ENCODE measurements around the gene TFRC.
"Not testable (repeated sequence)": the region's sequence is repeated elsewhere in the genome, so short reads cannot be mapped to it uniquely, and the experiment has no call there.

The TFRC gene

DNA sequence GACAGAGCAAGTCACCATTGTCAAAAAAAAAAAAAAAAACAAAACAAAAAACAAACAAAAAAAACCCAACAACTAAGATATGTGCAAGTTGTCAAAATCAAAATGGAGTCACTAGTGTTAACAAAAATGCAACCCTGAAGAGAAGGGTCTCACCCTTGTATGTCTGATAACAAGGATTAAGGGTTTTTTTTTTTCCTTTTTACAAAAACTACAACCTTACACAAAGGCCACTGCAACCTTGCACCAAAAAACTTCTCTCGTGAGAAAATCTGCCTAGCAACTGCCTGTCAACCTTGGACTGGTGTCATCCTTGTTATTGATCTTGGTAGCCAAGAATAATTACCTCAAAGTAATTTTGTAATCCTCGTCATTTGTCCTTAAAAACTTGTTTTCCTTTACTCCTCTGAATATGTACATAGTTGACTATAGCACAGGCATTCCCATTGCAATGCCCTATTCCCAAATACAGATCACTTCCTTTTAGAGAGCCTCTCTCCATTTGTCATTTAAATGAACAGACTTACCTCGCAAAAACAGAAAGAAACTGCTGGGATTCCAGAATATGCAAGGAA, 24.0 kb downstream of the TFRC start:
- Histone ChIP-seq H3K27me3 (ENCODE audit: low read depth, low read length) (no peaks in the 10 kb centered on the region), H3K9me3 (ENCODE audit: control insufficient read depth in 1 of 2, low read length in 2 of 2) (no peaks in the 10 kb centered on the region), H3K27ac (ENCODE audit: low read length) (no peak overlapping the region), H3K4me1 (ENCODE audit: control insufficient read depth in 1 of 2, insufficient read depth in 2 of 2, low read length in 2 of 2) (no peaks in the 10 kb centered on the region), H3K36me3 (ENCODE audit: control insufficient read depth in 1 of 2, insufficient read depth in 2 of 2, low read length in 2 of 2) (peaks cover 57 to 88% of the 10 kb centered on the region in 2 donors), H3K4me3 (ENCODE audit: low read depth in 1 of 2, low read length in 2 of 2) (no peak overlapping the region)

DNA sequence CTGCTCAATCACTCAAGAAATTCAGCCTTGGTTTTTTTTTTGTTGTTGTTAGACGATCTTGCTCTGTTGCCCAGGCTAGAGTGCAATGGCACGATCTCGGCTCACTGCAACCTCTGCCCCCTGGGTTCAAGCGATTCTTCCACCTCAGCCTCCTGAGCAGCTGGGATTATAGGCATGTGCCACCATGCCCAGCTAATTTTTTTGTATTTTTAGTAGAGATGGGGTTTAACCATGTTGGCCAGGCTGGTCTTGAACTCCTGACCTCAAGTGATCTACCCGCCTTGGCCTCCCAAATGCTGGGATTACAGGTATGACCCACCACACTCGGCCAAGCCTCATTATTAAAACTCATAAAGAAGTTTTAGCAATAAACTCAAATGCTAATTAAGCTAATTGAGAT, 25.5 kb downstream of the TFRC start:
- not testable (repeated sequence) for H3K4me3 ChIP-seq (ENCODE audit: low read depth in 1 of 2, low read length in 2 of 2); H3K27me3 ChIP-seq (ENCODE audit: low read depth, low read length); H3K4me1 ChIP-seq (ENCODE audit: control insufficient read depth in 1 of 2, insufficient read depth in 2 of 2, low read length in 2 of 2); H3K27ac ChIP-seq (ENCODE audit: low read length); H3K9me3 ChIP-seq (ENCODE audit: control insufficient read depth in 1 of 2, low read length in 2 of 2)
- H3K36me3 ChIP-seq (ENCODE audit: control insufficient read depth in 1 of 2, insufficient read depth in 2 of 2, low read length in 2 of 2), result peaks cover 59 to 90% of the 10 kb centered on the region in 2 donors

DNA sequence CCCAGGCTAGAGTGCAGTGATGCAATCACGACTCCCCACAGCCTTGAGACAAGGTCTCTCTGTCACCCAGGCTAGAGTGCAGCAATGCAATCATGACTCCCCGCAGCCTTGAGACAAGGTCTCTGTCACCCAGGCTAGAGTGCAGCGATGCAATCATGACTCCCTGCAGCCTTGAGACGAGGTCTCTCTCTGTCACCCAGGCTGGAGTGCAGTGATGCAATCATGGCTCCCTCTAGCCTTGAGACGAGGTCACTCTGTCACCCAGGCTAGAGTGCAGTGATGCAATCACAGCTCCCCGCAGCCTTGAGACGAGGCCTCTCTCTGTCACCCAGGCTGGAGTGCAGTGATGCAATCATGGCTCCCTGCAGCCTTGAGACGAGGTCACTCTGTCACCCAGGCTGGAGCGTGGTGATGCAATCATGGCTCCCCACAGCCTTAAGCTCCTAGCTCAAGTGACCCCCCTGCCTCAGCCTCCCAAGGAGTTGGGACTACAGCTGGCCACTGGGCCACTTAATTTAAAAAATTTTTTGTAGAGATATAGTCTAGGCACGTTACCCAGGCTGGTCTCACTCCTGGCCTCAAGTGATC, 26.1 kb downstream of the TFRC start:
- H3K4me1 ChIP-seq (ENCODE audit: control insufficient read depth in 1 of 2, insufficient read depth in 2 of 2, low read length in 2 of 2), result no peaks in the 10 kb centered on the region
- no peaks in the 10 kb centered on the region for H3K9me3 ChIP-seq (ENCODE audit: control insufficient read depth in 1 of 2, low read length in 2 of 2)
- H3K27ac ChIP-seq (ENCODE audit: low read length), result no peak overlapping the region
- H3K36me3 ChIP-seq (ENCODE audit: control insufficient read depth in 1 of 2, insufficient read depth in 2 of 2, low read length in 2 of 2), result peaks cover 60 to 91% of the 10 kb centered on the region in 2 donors
- no peaks in the 10 kb centered on the region for H3K27me3 ChIP-seq (ENCODE audit: low read depth, low read length)
- no peak overlapping the region for H3K4me3 ChIP-seq (ENCODE audit: low read depth in 1 of 2, low read length in 2 of 2)

DNA sequence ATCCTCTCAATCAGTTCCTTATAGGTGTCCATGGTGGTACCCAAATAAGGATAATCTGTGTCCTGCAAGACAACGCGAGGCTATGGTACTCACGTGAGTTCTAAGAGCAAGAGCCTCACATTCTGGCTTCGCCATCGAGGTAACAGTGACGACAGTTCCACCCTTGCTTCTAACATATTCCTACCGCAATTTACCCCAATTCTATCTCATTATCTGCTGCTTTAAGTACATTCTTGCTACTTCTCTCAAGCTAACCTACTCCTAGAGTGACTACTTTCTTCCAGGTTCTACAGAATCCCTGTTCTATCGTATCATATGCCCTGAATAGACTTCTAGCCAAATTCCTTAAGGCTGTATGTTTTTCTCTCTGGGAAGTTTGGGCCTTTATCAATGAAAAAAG, 26.6 kb downstream of the TFRC start:
- H3K27me3 ChIP-seq (ENCODE audit: low read depth, low read length), result no peaks in the 10 kb centered on the region
- H3K4me3 ChIP-seq (ENCODE audit: low read depth in 1 of 2, low read length in 2 of 2), result no peak overlapping the region
- peaks cover 65 to 93% of the 10 kb centered on the region in 2 donors for H3K36me3 ChIP-seq (ENCODE audit: control insufficient read depth in 1 of 2, insufficient read depth in 2 of 2, low read length in 2 of 2)
- H3K27ac ChIP-seq (ENCODE audit: low read length), result no peak overlapping the region
- no peaks in the 10 kb centered on the region for H3K4me1 ChIP-seq (ENCODE audit: control insufficient read depth in 1 of 2, insufficient read depth in 2 of 2, low read length in 2 of 2)
- H3K9me3 ChIP-seq (ENCODE audit: control insufficient read depth in 1 of 2, low read length in 2 of 2), result no peaks in the 10 kb centered on the region

DNA sequence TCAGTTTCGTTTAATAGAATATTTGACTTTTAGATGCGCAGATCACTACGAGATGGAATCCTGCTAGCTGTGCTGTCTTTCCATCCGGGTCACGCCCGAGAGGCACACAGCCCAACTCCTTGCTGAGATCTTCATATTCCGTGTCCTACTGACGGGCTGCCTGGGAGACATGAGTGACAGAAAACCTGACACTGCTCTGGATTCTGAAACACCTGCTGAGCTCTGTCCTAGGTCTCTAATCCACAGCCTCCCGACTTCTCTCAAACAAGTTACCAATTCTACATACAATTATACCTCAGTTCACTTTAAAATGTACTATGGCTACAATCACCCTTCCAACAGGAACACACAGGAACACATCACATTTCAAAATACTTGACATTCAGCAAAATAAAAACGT, 27.2 kb downstream of the TFRC start:
- H3K27ac ChIP-seq (ENCODE audit: low read length), result no peak overlapping the region
- H3K9me3 ChIP-seq (ENCODE audit: control insufficient read depth in 1 of 2, low read length in 2 of 2), result no peaks in the 10 kb centered on the region
- H3K36me3 ChIP-seq (ENCODE audit: control insufficient read depth in 1 of 2, insufficient read depth in 2 of 2, low read length in 2 of 2), result peaks cover 71 to 93% of the 10 kb centered on the region in 2 donors
- H3K27me3 ChIP-seq (ENCODE audit: low read depth, low read length), result no peaks in the 10 kb centered on the region
- no peak overlapping the region for H3K4me3 ChIP-seq (ENCODE audit: low read depth in 1 of 2, low read length in 2 of 2)
- H3K4me1 ChIP-seq (ENCODE audit: control insufficient read depth in 1 of 2, insufficient read depth in 2 of 2, low read length in 2 of 2), result no peaks in the 10 kb centered on the region

DNA sequence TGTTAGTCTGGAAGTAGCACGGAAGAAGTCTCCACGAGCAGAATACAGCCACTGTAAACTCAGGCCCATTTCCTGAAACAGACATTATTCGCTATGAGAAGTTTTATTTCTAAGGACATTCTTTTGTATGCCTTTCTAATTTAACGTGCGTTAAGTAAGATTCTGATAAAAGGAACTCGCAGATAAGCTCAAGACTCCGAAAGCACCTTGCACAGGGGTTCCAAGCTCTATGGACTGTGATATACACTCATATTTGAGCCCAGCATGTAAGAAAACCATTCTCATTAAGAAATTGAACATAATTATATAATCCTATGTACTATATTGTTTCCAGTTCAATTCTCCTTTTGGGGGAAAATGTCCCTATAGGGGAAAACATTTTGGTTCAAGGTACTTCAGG, 28.4 kb downstream of the TFRC start:
- H3K9me3 ChIP-seq (ENCODE audit: control insufficient read depth in 1 of 2, low read length in 2 of 2), result no peaks in the 10 kb centered on the region
- H3K36me3 ChIP-seq (ENCODE audit: control insufficient read depth in 1 of 2, insufficient read depth in 2 of 2, low read length in 2 of 2), result peaks cover 78 to 97% of the 10 kb centered on the region in 2 donors
- no peak overlapping the region for H3K4me3 ChIP-seq (ENCODE audit: low read depth in 1 of 2, low read length in 2 of 2)
- no peaks in the 10 kb centered on the region for H3K4me1 ChIP-seq (ENCODE audit: control insufficient read depth in 1 of 2, insufficient read depth in 2 of 2, low read length in 2 of 2)
- H3K27me3 ChIP-seq (ENCODE audit: low read depth, low read length), result no peaks in the 10 kb centered on the region
- H3K27ac ChIP-seq (ENCODE audit: low read length), result no peak overlapping the region

DNA sequence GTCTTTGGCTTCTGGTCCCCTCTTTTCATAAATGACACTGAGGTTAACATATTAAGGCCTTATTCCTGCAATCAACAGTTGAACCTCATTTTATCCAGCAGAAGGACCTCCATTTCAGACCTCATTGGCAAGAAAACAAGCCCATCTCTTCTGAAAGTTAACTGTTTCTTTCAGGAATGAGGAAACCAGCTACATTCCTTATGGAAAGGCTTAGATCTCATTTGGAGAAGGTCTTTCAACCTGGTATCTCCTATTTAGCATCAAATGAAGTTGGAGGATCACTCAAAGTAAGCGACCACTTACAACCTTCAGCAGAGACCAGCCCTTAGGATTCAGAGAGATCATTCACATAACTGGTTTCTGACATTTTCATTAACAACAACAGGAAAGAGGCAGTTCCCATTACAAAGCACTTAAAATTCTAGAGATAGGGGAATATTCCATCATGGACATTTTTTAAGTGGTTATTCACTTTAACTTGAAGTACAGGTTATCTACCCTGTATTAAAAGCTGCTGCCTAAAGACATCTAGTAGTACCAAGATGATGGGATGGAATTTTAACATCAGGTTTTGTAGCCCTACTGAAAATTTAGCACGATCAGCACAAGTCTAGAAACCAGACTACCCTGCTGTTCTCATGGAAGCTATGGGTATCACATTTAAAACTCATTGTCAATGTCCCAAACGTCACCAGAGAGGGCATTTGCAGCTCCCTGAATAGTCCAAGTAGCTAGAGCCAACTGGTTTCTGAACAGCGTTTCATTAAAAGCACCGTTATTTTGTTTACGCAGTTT, 30.4 kb downstream of the TFRC start:
- Histone ChIP-seq H3K9me3 (ENCODE audit: control insufficient read depth in 1 of 2, low read length in 2 of 2) (no peaks in the 10 kb centered on the region), H3K4me3 (ENCODE audit: low read depth in 1 of 2, low read length in 2 of 2) (no peak overlapping the region), H3K4me1 (ENCODE audit: control insufficient read depth in 1 of 2, insufficient read depth in 2 of 2, low read length in 2 of 2) (no peaks in the 10 kb centered on the region), H3K27me3 (ENCODE audit: low read depth, low read length) (no peaks in the 10 kb centered on the region), H3K27ac (ENCODE audit: low read length) (no peak overlapping the region), H3K36me3 (ENCODE audit: control insufficient read depth in 1 of 2, insufficient read depth in 2 of 2, low read length in 2 of 2) (peaks cover 64 to 80% of the 10 kb centered on the region in 2 donors)

DNA sequence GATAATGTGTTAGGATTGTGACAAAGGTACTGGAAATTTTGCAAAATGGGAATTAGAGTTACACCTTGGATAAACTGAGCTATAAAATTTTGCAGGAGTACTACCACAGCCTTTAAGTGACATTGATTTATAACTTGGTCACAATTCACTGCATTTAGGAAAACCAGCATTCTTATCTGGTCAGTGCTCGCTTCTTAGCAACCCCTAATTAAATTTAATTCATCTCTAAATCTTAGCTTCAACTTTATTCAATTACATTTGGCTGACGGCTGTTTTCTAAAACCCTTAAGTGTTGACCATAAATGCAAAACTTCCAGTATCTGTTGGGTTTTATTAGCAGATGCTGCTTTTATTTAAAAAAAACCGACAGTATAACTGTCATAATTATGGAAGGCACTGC, 31.3 kb downstream of the TFRC start:
- Histone ChIP-seq H3K9me3 (ENCODE audit: control insufficient read depth in 1 of 2, low read length in 2 of 2) (no peaks in the 10 kb centered on the region), H3K27ac (ENCODE audit: low read length) (no peak overlapping the region), H3K36me3 (ENCODE audit: control insufficient read depth in 1 of 2, insufficient read depth in 2 of 2, low read length in 2 of 2) (peaks cover 57 to 72% of the 10 kb centered on the region in 2 donors), H3K4me1 (ENCODE audit: control insufficient read depth in 1 of 2, insufficient read depth in 2 of 2, low read length in 2 of 2) (no peaks in the 10 kb centered on the region), H3K27me3 (ENCODE audit: low read depth, low read length) (no peaks in the 10 kb centered on the region), H3K4me3 (ENCODE audit: low read depth in 1 of 2, low read length in 2 of 2) (no peak overlapping the region)

DNA sequence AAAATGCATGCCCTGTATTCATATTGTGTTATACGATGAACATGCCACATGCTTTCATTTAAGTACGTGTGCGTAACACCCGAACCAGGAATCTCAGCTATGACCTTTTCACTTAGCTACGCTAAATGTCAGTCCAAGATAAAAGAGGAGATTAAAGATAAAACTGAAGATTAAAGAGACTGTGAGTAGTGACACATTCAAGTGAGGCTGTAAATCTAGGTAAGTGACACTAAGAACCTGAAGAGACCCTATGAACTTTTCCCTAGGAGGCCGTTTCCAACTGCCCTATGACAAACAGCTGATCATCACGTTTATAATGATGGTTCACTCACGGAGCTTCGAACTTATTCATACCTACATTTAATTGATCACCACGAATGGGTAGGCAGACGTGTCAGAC, 32.2 kb downstream of the TFRC start:
- H3K27me3 ChIP-seq (ENCODE audit: low read depth, low read length), result no peaks in the 10 kb centered on the region
- no peak overlapping the region for H3K4me3 ChIP-seq (ENCODE audit: low read depth in 1 of 2, low read length in 2 of 2)
- no peaks in the 10 kb centered on the region for H3K9me3 ChIP-seq (ENCODE audit: control insufficient read depth in 1 of 2, low read length in 2 of 2)
- H3K27ac ChIP-seq (ENCODE audit: low read length), result no peak overlapping the region
- no peaks in the 10 kb centered on the region for H3K4me1 ChIP-seq (ENCODE audit: control insufficient read depth in 1 of 2, insufficient read depth in 2 of 2, low read length in 2 of 2)
- peaks cover 48 to 63% of the 10 kb centered on the region in 2 donors for H3K36me3 ChIP-seq (ENCODE audit: control insufficient read depth in 1 of 2, insufficient read depth in 2 of 2, low read length in 2 of 2)

DNA sequence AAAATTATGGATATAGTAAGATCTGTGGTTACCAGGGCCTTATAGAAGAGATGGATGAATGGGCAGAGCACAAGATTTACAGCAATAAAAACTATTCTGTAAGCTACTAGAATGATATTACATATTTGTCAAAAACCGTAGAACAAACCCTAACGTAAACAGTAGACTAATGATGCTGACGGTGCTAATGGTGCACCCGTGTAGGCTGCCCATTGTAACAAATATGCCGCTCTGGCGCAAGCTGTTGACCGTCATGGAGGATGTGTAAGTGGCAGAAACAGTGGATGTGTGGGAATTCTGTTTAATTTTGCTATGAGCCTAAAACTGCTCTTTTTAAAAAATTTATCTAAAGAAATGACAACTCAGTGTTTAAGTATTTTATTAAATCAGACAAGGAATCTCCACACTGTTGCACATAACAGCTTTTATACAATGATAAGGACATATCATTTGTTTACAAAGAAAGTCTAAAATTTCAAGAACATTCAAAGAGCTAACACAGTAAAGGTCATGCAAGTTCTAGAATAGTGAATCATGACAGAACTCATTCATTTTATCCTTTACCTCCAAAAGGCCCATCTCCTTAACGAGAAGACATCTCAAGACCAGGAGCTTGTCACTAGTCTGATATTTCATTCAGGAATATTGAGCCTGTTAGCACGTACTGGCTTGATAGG, 32.8 kb downstream of the TFRC start:
- Histone ChIP-seq H3K36me3 (ENCODE audit: control insufficient read depth in 1 of 2, insufficient read depth in 2 of 2, low read length in 2 of 2) (peaks cover 45 to 59% of the 10 kb centered on the region in 2 donors), H3K27me3 (ENCODE audit: low read depth, low read length) (no peaks in the 10 kb centered on the region), H3K27ac (ENCODE audit: low read length) (no peak overlapping the region), H3K4me3 (ENCODE audit: low read depth in 1 of 2, low read length in 2 of 2) (no peak overlapping the region), H3K4me1 (ENCODE audit: control insufficient read depth in 1 of 2, insufficient read depth in 2 of 2, low read length in 2 of 2) (no peaks in the 10 kb centered on the region), H3K9me3 (ENCODE audit: control insufficient read depth in 1 of 2, low read length in 2 of 2) (no peaks in the 10 kb centered on the region)

DNA sequence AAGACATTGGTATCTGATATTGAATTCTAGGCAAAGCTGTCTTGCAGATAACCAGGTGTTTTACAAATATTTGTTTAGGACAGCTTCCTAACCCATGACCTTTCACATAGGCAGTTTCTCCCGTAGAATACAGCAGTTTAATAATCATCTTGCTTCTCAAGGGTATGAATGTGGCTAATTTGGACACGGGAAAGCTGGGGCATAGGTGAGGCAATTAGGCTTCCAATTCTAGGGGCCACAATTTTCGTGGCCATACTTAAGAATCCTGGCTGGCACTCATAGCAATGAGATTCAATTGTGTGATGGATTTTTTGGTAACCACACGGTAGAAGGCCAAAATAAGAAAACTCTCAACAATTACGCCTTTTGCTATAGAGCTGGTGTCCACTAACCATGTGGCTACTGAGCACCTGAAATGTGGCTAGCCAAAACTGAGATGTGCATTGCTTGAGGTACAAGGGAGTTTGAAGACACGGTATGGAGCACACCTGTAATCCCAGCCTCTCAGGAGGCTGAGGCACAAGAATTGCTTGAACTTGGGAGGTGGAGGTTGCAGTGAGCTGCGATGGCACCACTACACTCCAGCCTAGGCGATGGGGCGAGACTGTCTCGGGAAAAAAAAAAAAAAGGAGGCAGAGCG, 34.4 kb downstream of the TFRC start:
- no peak overlapping the region for H3K27ac ChIP-seq (ENCODE audit: low read length)
- no peaks in the 10 kb centered on the region for H3K4me1 ChIP-seq (ENCODE audit: control insufficient read depth in 1 of 2, insufficient read depth in 2 of 2, low read length in 2 of 2)
- H3K27me3 ChIP-seq (ENCODE audit: low read depth, low read length), result no peaks in the 10 kb centered on the region
- H3K4me3 ChIP-seq (ENCODE audit: low read depth in 1 of 2, low read length in 2 of 2), result no peak overlapping the region
- peaks cover 37 to 44% of the 10 kb centered on the region in 2 donors for H3K36me3 ChIP-seq (ENCODE audit: control insufficient read depth in 1 of 2, insufficient read depth in 2 of 2, low read length in 2 of 2)
- no peaks in the 10 kb centered on the region for H3K9me3 ChIP-seq (ENCODE audit: control insufficient read depth in 1 of 2, low read length in 2 of 2)

All from muscle layer of duodenum (tissue), 2 donors.